SK-N-SH treated with all-trans-retinoic acid at 6 μM for 48 hours (cell line): ENCODE measurements around the gene GPALPP1.
"Not testable (repeated sequence)": the region's sequence is repeated elsewhere in the genome, so short reads cannot be mapped to it uniquely, and the experiment has no call there.

Source experiments
- ATAC-seq: fragments of 200-7000 bp; cut with Tn5 transposase; 3 replicates; pipeline ENCODE4 v1.9.1; 2020; ENCODE audit warnings: mild to moderate bottlenecking, moderate library complexity
- ARNTL ChIP-seq: fragments of 450-650 bp; formaldehyde crosslinking; IDR thresholded peaks from 2 replicates; pipeline ENCODE4 v1.5.0; 2020; ENCODE audit warnings: low read depth, mild to moderate bottlenecking, moderate library complexity, borderline replicate concordance
- BACH2 ChIP-seq: fragments of 250-450 bp; sonication (Bioruptor Pico); IDR thresholded peaks from 2 replicates; pipeline ENCODE4 v1.9.0; 2021; ENCODE audit warnings: mild to moderate bottlenecking, borderline replicate concordance
- ESRRG ChIP-seq: fragments of 250-450 bp; sonication (Bioruptor Pico); IDR thresholded peaks from 2 replicates; pipeline ENCODE4 v1.6.1; 2021; ENCODE audit warnings: mild to moderate bottlenecking
- GLIS3 ChIP-seq: fragments of 250-450 bp; sonication (Bioruptor Pico); IDR thresholded peaks from 2 replicates; pipeline ENCODE4 v1.5.0; 2020; ENCODE audit warnings: mild to moderate bottlenecking, moderate library complexity
- ISL1 ChIP-seq: fragments of 250-450 bp; sonication (Bioruptor Pico); IDR thresholded peaks from 2 replicates; pipeline ENCODE4 v2.1.2; 2022; ENCODE audit warnings: mild to moderate bottlenecking, moderate library complexity
- OSR1 ChIP-seq: fragments of 250-450 bp; sonication (Bioruptor Pico); IDR thresholded peaks from 2 replicates; pipeline ENCODE4 v1.8.0; 2022; ENCODE audit warnings: moderate library complexity, mild to moderate bottlenecking, inconsistent platforms
- RARB ChIP-seq: fragments of 250-450 bp; sonication (Bioruptor Pico); IDR thresholded peaks from 2 replicates; pipeline ENCODE4 v1.8.0; 2021; ENCODE audit warnings: mild to moderate bottlenecking, moderate library complexity
- SNAI2 ChIP-seq: fragments of 250-450 bp; sonication (Bioruptor Pico); IDR thresholded peaks from 2 replicates; pipeline ENCODE4 v1.5.0; 2020; ENCODE audit warnings: mild to moderate bottlenecking, moderate library complexity
- TOX ChIP-seq: fragments of 250-450 bp; sonication (Bioruptor Pico); IDR thresholded peaks from 2 replicates; pipeline ENCODE4 v1.8.0; 2021; ENCODE audit warnings: mild to moderate bottlenecking, moderate library complexity, borderline replicate concordance
- ZC3H10 ChIP-seq: fragments of 250-450 bp; sonication (Bioruptor Pico); IDR thresholded peaks from 2 replicates; pipeline ENCODE4 v1.5.1; 2021; ENCODE audit warnings: mild to moderate bottlenecking, moderate library complexity
- ZFP3 ChIP-seq: fragments of 250-450 bp; sonication (Bioruptor Pico); IDR thresholded peaks from 2 replicates; pipeline ENCODE4 v1.5.0; 2020; ENCODE audit warnings: mild to moderate bottlenecking, moderate library complexity
- ZFP30 ChIP-seq: fragments of 450-650 bp; formaldehyde crosslinking; IDR thresholded peaks from 2 replicates; pipeline ENCODE4 v1.5.0; 2022; ENCODE audit warnings: mild to moderate bottlenecking, moderate library complexity
- ZNF565 ChIP-seq: fragments of 450-650 bp; formaldehyde crosslinking; conservative IDR thresholded peaks from 2 replicates; pipeline ENCODE4 v1.5.0; 2020; ENCODE audit warnings: low read depth, mild to moderate bottlenecking, moderate library complexity
- ZNF70 ChIP-seq: fragments of 450-650 bp; formaldehyde crosslinking; IDR thresholded peaks from 2 replicates; pipeline ENCODE4 v1.5.0; 2020; ENCODE audit warnings: mild to moderate bottlenecking, moderate library complexity
- ZNF8 ChIP-seq: fragments of 450-650 bp; formaldehyde crosslinking; IDR thresholded peaks from 2 replicates; pipeline ENCODE4 v1.5.0; 2020; ENCODE audit warnings: mild to moderate bottlenecking, moderate library complexity
- TF ChIP-seq, protein P1 (sequence below): fragments of 250-450 bp; sonication (Bioruptor Pico); IDR thresholded peaks from 2 replicates; pipeline ENCODE4 v1.5.0; 2020; ENCODE audit warnings: mild to moderate bottlenecking, moderate library complexity
- TF ChIP-seq, protein P2 (sequence below): fragments of 250-450 bp; sonication (Bioruptor Pico); IDR thresholded peaks from 2 replicates; pipeline ENCODE4 v1.5.1; 2021; ENCODE audit warnings: mild to moderate bottlenecking, moderate library complexity
- TF ChIP-seq, protein P3 (sequence below): fragments of 250-450 bp; sonication (Bioruptor Pico); IDR thresholded peaks from 2 replicates; pipeline ENCODE4 v1.5.1; 2020; ENCODE audit warnings: low read depth, mild to moderate bottlenecking, moderate library complexity
- TF ChIP-seq, protein P4 (sequence below): fragments of 250-450 bp; sonication (Bioruptor Pico); IDR thresholded peaks from 2 replicates; pipeline ENCODE4 v1.8.0; 2020; ENCODE audit warnings: mild to moderate bottlenecking, moderate library complexity, borderline replicate concordance
- TF ChIP-seq, protein P5 (sequence below): fragments of 250-450 bp; sonication (Bioruptor Pico); IDR thresholded peaks from 2 replicates; pipeline ENCODE4 v1.8.0; 2021; ENCODE audit warnings: low read depth, mild to moderate bottlenecking, moderate library complexity, borderline replicate concordance

Gene GPALPP1

DNA sequence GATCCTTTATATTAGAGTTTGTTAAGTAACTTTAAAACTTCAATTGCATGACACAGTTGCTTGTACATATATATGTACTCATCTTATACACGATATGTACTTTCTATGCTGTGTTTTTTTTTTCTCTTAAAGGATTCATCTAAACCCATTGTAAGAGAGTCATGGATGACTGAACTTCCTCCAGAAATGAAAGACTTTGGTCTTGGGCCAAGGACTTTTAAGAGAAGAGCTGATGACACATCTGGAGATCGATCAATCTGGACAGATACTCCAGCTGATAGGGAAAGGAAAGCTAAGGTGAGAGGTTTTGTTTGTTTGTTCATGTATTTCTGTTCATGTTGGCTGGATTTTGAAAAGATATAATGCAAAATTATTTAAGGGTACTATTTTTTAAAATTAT, 26.0 kb downstream of the GPALPP1 start:
- no peak for ATAC-seq
- TF ChIP-seq, protein P1, sequence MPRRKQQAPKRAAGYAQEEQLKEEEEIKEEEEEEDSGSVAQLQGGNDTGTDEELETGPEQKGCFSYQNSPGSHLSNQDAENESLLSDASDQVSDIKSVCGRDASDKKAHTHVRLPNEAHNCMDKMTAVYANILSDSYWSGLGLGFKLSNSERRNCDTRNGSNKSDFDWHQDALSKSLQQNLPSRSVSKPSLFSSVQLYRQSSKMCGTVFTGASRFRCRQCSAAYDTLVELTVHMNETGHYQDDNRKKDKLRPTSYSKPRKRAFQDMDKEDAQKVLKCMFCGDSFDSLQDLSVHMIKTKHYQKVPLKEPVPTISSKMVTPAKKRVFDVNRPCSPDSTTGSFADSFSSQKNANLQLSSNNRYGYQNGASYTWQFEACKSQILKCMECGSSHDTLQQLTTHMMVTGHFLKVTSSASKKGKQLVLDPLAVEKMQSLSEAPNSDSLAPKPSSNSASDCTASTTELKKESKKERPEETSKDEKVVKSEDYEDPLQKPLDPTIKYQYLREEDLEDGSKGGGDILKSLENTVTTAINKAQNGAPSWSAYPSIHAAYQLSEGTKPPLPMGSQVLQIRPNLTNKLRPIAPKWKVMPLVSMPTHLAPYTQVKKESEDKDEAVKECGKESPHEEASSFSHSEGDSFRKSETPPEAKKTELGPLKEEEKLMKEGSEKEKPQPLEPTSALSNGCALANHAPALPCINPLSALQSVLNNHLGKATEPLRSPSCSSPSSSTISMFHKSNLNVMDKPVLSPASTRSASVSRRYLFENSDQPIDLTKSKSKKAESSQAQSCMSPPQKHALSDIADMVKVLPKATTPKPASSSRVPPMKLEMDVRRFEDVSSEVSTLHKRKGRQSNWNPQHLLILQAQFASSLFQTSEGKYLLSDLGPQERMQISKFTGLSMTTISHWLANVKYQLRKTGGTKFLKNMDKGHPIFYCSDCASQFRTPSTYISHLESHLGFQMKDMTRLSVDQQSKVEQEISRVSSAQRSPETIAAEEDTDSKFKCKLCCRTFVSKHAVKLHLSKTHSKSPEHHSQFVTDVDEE (CRISPR knock-in tag): no peak
- TF ChIP-seq ZFP30 (CRISPR knock-in tag) (no peak), GLIS3 (CRISPR knock-in tag) (no peak), BACH2 (CRISPR knock-in tag) (no peak), ZC3H10 (no peak), ISL1 (CRISPR knock-in tag) (no peak), SNAI2 (CRISPR knock-in tag) (no peak)
- TF ChIP-seq, protein P2, sequence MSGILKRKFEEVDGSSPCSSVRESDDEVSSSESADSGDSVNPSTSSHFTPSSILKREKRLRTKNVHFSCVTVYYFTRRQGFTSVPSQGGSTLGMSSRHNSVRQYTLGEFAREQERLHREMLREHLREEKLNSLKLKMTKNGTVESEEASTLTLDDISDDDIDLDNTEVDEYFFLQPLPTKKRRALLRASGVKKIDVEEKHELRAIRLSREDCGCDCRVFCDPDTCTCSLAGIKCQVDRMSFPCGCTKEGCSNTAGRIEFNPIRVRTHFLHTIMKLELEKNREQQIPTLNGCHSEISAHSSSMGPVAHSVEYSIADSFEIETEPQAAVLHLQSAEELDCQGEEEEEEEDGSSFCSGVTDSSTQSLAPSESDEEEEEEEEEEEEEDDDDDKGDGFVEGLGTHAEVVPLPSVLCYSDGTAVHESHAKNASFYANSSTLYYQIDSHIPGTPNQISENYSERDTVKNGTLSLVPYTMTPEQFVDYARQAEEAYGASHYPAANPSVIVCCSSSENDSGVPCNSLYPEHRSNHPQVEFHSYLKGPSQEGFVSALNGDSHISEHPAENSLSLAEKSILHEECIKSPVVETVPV: no peak
- TF ChIP-seq, protein P3, sequence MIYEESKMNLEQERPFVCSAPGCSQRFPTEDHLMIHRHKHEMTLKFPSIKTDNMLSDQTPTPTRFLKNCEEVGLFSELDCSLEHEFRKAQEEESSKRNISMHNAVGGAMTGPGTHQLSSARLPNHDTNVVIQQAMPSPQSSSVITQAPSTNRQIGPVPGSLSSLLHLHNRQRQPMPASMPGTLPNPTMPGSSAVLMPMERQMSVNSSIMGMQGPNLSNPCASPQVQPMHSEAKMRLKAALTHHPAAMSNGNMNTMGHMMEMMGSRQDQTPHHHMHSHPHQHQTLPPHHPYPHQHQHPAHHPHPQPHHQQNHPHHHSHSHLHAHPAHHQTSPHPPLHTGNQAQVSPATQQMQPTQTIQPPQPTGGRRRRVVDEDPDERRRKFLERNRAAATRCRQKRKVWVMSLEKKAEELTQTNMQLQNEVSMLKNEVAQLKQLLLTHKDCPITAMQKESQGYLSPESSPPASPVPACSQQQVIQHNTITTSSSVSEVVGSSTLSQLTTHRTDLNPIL (CRISPR knock-in tag): no peak
- TF ChIP-seq, all 23 proteins: peak for 0

DNA sequence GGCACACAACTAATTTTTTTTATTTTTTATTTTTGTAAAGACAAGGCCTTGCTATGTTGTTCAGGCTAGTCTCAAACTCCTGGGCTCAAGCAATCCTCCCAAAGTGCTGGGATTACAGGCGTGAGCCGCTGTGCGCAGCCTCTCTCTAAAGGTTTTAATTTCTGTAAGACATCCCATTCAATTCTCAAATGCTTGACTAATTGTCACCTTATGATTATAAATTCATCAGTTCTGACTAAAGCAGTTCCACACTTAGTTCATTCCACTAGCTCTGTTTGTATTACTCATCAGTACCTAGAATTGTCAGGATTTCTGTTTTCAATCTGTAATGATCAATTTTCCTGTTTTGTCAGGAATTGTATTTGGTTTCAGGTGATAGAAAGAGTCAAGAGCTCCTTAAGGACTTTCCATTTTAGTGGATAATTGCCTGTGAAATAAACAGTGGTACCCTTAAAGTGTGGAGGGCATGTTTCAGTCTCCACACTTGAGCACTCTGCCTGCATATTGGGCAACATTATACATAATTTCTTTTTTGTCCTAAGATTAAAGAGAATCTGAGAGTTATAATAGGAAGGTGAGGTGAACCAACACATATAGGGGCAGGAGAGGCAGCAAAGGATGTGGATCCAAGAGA, 27.6 kb downstream of the GPALPP1 start:
- no peak for ATAC-seq
- TF ChIP-seq RARB (CRISPR knock-in tag) (no peak), ZFP3 (CRISPR knock-in tag) (no peak), BACH2 (CRISPR knock-in tag) (no peak), ZNF565 (no peak), ARNTL (no peak), ESRRG (CRISPR knock-in tag) (no peak), ISL1 (CRISPR knock-in tag) (no peak), GLIS3 (CRISPR knock-in tag) (no peak), ZNF70 (CRISPR knock-in tag) (no peak), SNAI2 (CRISPR knock-in tag) (no peak), ZFP30 (CRISPR knock-in tag) (no peak)
- TF ChIP-seq, protein P3 (CRISPR knock-in tag): no peak
- TF ChIP-seq, protein P2: no peak

DNA sequence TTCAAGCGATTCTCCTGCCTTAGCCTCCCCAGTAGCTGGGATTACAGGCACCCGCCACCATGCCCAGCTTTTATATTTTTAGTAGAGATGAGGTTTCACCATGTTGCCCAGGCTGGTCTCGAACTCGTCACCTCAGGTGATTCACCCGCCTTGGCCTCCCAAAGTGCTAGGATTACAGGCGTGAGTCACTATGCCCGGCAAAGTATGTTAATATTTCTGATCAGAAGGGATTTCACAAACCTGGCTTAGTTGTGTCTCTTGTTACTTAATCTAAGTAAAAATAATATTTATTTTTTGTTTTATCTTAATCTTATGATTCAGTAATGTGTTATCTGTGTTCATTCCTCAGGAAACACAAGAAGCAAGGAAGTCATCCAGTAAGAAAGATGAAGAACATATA, 30.6 kb downstream of the GPALPP1 start:
- not testable (repeated sequence) for ATAC-seq

DNA sequence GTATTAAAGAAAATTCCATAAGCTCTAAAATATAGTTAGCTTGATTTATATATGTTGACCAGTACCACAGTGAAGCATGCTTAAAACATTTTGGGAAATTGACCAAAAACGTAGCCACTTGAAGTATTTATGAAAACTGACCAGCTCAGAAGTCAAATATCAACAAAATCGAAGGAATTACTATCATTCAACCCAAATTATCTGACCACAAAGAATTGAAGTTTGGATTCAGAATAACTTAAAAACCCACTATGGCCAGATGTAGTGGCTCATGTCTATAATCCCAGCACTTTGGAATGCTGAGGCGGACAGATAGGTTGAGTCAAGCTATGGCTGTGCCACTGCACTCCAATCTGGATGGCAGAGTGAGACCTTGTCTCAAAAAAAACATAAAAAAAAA, 31.9 kb downstream of the GPALPP1 start:
- no peak for ATAC-seq
- TF ChIP-seq, protein P1 (CRISPR knock-in tag): no peak
- TF ChIP-seq ISL1 (CRISPR knock-in tag) (no peak), ZFP3 (CRISPR knock-in tag) (no peak), ZNF8 (no peak), TOX (CRISPR knock-in tag) (no peak), ZFP30 (CRISPR knock-in tag) (no peak), GLIS3 (CRISPR knock-in tag) (no peak), OSR1 (CRISPR knock-in tag) (no peak), ESRRG (CRISPR knock-in tag) (no peak), ZNF70 (CRISPR knock-in tag) (no peak), ZNF565 (no peak)
- TF ChIP-seq, protein P4, sequence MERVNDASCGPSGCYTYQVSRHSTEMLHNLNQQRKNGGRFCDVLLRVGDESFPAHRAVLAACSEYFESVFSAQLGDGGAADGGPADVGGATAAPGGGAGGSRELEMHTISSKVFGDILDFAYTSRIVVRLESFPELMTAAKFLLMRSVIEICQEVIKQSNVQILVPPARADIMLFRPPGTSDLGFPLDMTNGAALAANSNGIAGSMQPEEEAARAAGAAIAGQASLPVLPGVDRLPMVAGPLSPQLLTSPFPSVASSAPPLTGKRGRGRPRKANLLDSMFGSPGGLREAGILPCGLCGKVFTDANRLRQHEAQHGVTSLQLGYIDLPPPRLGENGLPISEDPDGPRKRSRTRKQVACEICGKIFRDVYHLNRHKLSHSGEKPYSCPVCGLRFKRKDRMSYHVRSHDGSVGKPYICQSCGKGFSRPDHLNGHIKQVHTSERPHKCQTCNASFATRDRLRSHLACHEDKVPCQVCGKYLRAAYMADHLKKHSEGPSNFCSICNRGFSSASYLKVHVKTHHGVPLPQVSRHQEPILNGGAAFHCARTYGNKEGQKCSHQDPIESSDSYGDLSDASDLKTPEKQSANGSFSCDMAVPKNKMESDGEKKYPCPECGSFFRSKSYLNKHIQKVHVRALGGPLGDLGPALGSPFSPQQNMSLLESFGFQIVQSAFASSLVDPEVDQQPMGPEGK (CRISPR knock-in tag): no peak
- TF ChIP-seq, protein P5, sequence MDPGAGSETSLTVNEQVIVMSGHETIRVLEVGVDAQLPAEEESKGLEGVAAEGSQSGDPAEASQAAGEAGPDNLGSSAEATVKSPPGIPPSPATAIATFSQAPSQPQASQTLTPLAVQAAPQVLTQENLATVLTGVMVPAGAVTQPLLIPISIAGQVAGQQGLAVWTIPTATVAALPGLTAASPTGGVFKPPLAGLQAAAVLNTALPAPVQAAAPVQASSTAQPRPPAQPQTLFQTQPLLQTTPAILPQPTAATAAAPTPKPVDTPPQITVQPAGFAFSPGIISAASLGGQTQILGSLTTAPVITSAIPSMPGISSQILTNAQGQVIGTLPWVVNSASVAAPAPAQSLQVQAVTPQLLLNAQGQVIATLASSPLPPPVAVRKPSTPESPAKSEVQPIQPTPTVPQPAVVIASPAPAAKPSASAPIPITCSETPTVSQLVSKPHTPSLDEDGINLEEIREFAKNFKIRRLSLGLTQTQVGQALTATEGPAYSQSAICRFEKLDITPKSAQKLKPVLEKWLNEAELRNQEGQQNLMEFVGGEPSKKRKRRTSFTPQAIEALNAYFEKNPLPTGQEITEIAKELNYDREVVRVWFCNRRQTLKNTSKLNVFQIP (CRISPR knock-in tag): no peak
